Measurements from ENCODE around the gene PIGV.

The PIGV gene

GRCh38 chr1:26774462-26774861, 13.3 kb upstream of the PIGV start:
- DNase-seq (ENCODE audit: low spot score) = no peak

GRCh38 chr1:26775666-26776065, 12.1 kb upstream of the PIGV start:
- DNase-seq (ENCODE audit: low spot score) = no peak

GRCh38 chr1:26779098-26779668, 8.6 kb upstream of the PIGV start:
- no peak for DNase-seq (ENCODE audit: low spot score)

GRCh38 chr1:26780344-26780957, 7.3 kb upstream of the PIGV start:
- no peak for DNase-seq (ENCODE audit: low spot score)

GRCh38 chr1:26781206-26781825, 6.4 kb upstream of the PIGV start:
- no peak for DNase-seq (ENCODE audit: low spot score)

- DNase-seq (ENCODE audit: low spot score) = peak; percentile 34
These were observed 5.1 kb upstream of the PIGV start for GRCh38 chr1:26782521-26783212.

- DNase-seq (ENCODE audit: low spot score) = no peak
These were observed 4.1 kb upstream of the PIGV start for GRCh38 chr1:26783646-26784022.

- DNase-seq (ENCODE audit: low spot score) = peak; percentile 64
These were observed 3.5 kb upstream of the PIGV start for GRCh38 chr1:26784023-26784871.

- DNase-seq (ENCODE audit: low spot score) = no peak
These were observed 2.9 kb upstream of the PIGV start for GRCh38 chr1:26784886-26785285.

GRCh38 chr1:26785611-26786436, 1.9 kb upstream of the PIGV start:
- DNase-seq (ENCODE audit: low spot score) = peak; percentile 20

- DNase-seq (ENCODE audit: low spot score) = peak; percentile 64
These were observed 1.0 kb upstream of the PIGV start for GRCh38 chr1:26786437-26787380.

- no peak for DNase-seq (ENCODE audit: low spot score)
These were observed 407 bp upstream of the PIGV start for GRCh38 chr1:26787381-26787705.

GRCh38 chr1:26788515-26788785, 700 bp downstream of the PIGV start:
- no peak for DNase-seq (ENCODE audit: low spot score)

GRCh38 chr1:26788836-26789611, 1.3 kb downstream of the PIGV start:
- DNase-seq (ENCODE audit: low spot score) = peak; percentile 90

- DNase-seq (ENCODE audit: low spot score) = no peak
These were observed 1.8 kb downstream of the PIGV start for GRCh38 chr1:26789612-26789865.

GRCh38 chr1:26789931-26790330, 2.2 kb downstream of the PIGV start:
- DNase-seq (ENCODE audit: low spot score) = no peak

- DNase-seq (ENCODE audit: low spot score) = peak; percentile 43
These were observed 2.8 kb downstream of the PIGV start for GRCh38 chr1:26790551-26790953.

- no peak for DNase-seq (ENCODE audit: low spot score)
These were observed 3.4 kb downstream of the PIGV start for GRCh38 chr1:26791148-26791547.

- no peak for DNase-seq (ENCODE audit: low spot score)
These were observed 3.9 kb downstream of the PIGV start for GRCh38 chr1:26791626-26792025.

GRCh38 chr1:26792924-26793323, 5.2 kb downstream of the PIGV start:
- DNase-seq (ENCODE audit: low spot score) = no peak
